CD4-positive, alpha-beta T cell (primary cell): ENCODE measurements around the gene TCF3. TPM values are rescaled to one million over a fixed set of nuclear protein-coding genes. Genes with fewer than 3 reads are reported as not detected.

ENCODE experiments used
- ATAC-seq: fragments of 200-7000 bp; cut with Tn5 transposase; one replicate; pipeline ENCODE4 v1.10.0; 2022; ENCODE audit warnings: mild to moderate bottlenecking; ENCODE audit not compliant: poor library complexity
- CTCF ChIA-PET: fragments of 350-600 bp; sonication (Branson Sonifier 250); formaldehyde crosslinking; loops from one replicate; lab custom pipeline; 2021; ENCODE audit warnings: antibody characterized with exemption, inconsistent platforms; lab: Charles Lee
- POLR2A ChIA-PET: fragments of 350-600 bp; sonication (Branson Sonifier 250); formaldehyde crosslinking; loops from one replicate; lab custom pipeline; 2021; ENCODE audit warnings: antibody characterized with exemption, inconsistent platforms; lab: Charles Lee
- DNase-seq, 14 experiments: peaks; one replicate each; pipeline ENCODE4 v3.0.0-alpha.2; 2013 to 2020; ENCODE audit warnings: mixed read lengths in 2 of 14
- H3K27ac ChIP-seq, 2 donors: one replicate each; pipeline versions ENCODE4 v1.5.1 to v1.7.0; 2013; ENCODE audit warnings: low read length in 2 of 2, low read depth in 1 of 2, mild to moderate bottlenecking in 1 of 2
- H3K27me3 ChIP-seq, 2 experiments: 1 replicate in 1 of 2; 2 replicates in 1 of 2; pipeline versions ENCODE4 v1.6.1 to v1.7.0; 2013; ENCODE audit warnings: low read length in 2 of 2, control low read depth in 1 of 2, mild to moderate bottlenecking in 1 of 2, moderate library complexity in 1 of 2; ENCODE audit not compliant: insufficient read depth in 2 of 2, control insufficient read depth in 1 of 2
- H3K36me3 ChIP-seq: one replicate; pipeline ENCODE4 v1.6.1; 2013; ENCODE audit warnings: low read length, control low read depth; ENCODE audit not compliant: insufficient read depth
- H3K4me1 ChIP-seq: one replicate; pipeline ENCODE4 v1.6.1; 2013; ENCODE audit warnings: low read length, control low read depth; ENCODE audit not compliant: insufficient read depth
- H3K4me3 ChIP-seq: one replicate; pipeline ENCODE4 v1.5.1; 2013; ENCODE audit warnings: mild to moderate bottlenecking, low read length, moderate library complexity
- H3K9me3 ChIP-seq, 2 experiments: 1 replicate in 1 of 2; 2 replicates in 1 of 2; pipeline versions ENCODE4 v1.6.1 to v1.7.0; 2013; ENCODE audit warnings: low read length in 2 of 2, mild to moderate bottlenecking in 2 of 2, control low read depth in 1 of 2, moderate library complexity in 1 of 2; ENCODE audit not compliant: control insufficient read depth in 1 of 2, insufficient read depth in 1 of 2
- H3K27ac Mint-ChIP-seq: one replicate; pipeline ENCODE4 v1.8.0; 2020; ENCODE audit warnings: mixed read lengths
- H3K27me3 Mint-ChIP-seq: one replicate; pipeline ENCODE4 v1.8.0; 2021; ENCODE audit warnings: mixed read lengths
- H3K36me3 Mint-ChIP-seq: one replicate; pipeline ENCODE4 v1.8.0; 2021; ENCODE audit warnings: low read depth, mixed read lengths
- H3K4me1 Mint-ChIP-seq: one replicate; pipeline ENCODE4 v1.8.0; 2021; ENCODE audit warnings: low read depth, mixed read lengths
- H3K4me3 Mint-ChIP-seq: one replicate; pipeline ENCODE4 v1.8.0; 2020; ENCODE audit warnings: mild to moderate bottlenecking, mixed read lengths
- H3K9me3 Mint-ChIP-seq: one replicate; pipeline ENCODE4 v1.8.0; 2020; ENCODE audit warnings: mixed read lengths
- CTCF ChIP-seq: fragments of 200-600 bp; IDR thresholded peaks from one replicate; pipeline ENCODE4 v1.8.0; 2022; ENCODE audit warnings: antibody characterized with exemption, mild to moderate bottlenecking
- intact Hi-C, 2 experiments: fragments of 100-400 bp; cut with DNase I in 1 of 2; cut with micrococcal nuclease in 1 of 2; formaldehyde crosslinking; loops; one replicate each; pipeline versions ENCODE4 v1.15.1 to v1.9.0; 2023 to 2025; cut with DNase I, micrococcal nuclease
- total RNA-seq, 174 experiments: library from RNA in 2 of 174; stranded (reverse) in 2 of 174; gene quantifications; one replicate each; pipeline ENCODE4 v1.2.3 and lab custom pipeline; 2021 to 2026

TCF3 gene
- total RNA-seq, 2 experiments from 2014 or later, result 51.2 to 52.2 TPM

DNA sequence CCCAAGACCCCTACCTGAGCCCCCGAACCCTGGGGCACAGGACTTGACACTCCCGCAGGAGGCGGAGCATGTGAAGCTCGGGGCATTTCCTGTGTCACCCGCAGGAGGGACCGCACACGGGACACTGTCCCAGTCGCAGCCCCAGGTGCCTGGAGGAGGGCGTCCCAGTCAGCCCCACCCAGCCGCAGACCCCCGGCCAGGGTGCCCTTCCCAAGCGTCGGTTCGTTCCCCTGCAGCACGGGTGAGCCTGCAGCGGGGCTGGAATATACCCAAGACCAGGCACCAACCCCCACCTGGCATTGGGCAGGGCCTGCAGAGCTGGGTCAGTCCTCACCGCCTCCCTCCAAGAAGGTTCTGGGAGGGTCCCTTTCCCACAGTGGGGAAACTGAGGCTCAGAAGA, 21.6 kb downstream of the TCF3 start:
- Mint-ChIP-seq H3K36me3 (peaks cover 13% of the 10 kb centered on the region), H3K27me3 (no peaks in the 10 kb centered on the region), H3K4me3 (no peak overlapping the region), H3K4me1 (no peaks in the 10 kb centered on the region), H3K9me3 (no peaks in the 10 kb centered on the region), H3K27ac (no peak overlapping the region)
- H3K4me1 ChIP-seq, result no peaks in the 10 kb centered on the region
- no peak for ATAC-seq
- no peaks in the 10 kb centered on the region for H3K27me3 ChIP-seq
- H3K9me3 ChIP-seq, result peaks cover 0 to 9% of the 10 kb centered on the region in 2 experiments
- DNase-seq, result no peak
- no peak for TF ChIP-seq CTCF
- H3K36me3 ChIP-seq, result peaks cover 16% of the 10 kb centered on the region
- ChIA-PET CTCF (no interaction called here), POLR2A (no interaction called here)
- no peak overlapping the region for H3K4me3 ChIP-seq
- intact Hi-C loops, result no loop called here
- no peak overlapping the region for H3K27ac ChIP-seq

GRCh38 chr19:1630012-1630411, 22.4 kb downstream of the TCF3 start:
- Mint-ChIP-seq H3K27ac (no peak overlapping the region), H3K9me3 (no peaks in the 10 kb centered on the region), H3K4me1 (no peaks in the 10 kb centered on the region), H3K27me3 (no peaks in the 10 kb centered on the region), H3K4me3 (no peak overlapping the region), H3K36me3 (peaks cover 9% of the 10 kb centered on the region)
- intact Hi-C loops, result no loop called here
- H3K27ac ChIP-seq, result no peak overlapping the region
- CTCF ChIA-PET, result no interaction called here
- H3K9me3 ChIP-seq, result peaks cover 0 to 5% of the 10 kb centered on the region in 2 experiments
- H3K4me3 ChIP-seq, result no peak overlapping the region
- ATAC-seq (no peak), DNase-seq (no peak)
- POLR2A ChIA-PET, result no interaction called here
- no peaks in the 10 kb centered on the region for H3K4me1 ChIP-seq
- no peaks in the 10 kb centered on the region for H3K27me3 ChIP-seq
- TF ChIP-seq CTCF, result no peak
- peaks cover 17% of the 10 kb centered on the region for H3K36me3 ChIP-seq

DNA sequence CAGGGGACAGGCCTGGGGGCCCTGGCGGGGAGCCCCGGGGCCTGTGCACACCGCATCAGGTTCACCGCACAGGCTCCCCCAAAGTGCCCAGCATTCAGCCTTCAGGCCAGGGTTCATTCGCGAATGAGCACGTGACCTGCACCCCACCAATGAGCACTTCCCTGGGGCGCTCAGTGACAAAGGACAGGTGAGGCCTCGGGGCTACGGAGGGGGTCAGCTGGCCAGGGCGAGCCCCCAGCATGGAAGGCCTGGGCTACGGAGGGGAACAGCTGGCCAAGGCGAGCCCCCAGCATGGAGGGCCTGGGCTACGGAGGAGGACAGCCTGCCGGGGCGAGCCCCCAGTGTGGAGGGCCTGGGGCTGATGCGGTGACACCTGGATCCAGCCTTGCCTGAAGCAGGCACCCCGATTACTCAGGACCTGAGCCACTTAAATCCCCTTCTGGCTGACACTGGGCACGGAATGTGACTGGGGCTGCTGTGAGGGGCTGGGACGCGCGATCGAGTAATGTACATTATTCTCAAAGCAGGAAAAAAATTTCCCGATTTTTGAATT, 23.1 kb downstream of the TCF3 start:
- POLR2A ChIA-PET, result no interaction called here
- no peaks in the 10 kb centered on the region for H3K27me3 Mint-ChIP-seq

More for the DNA sequence above, 23.1 kb downstream of the TCF3 start:
- Histone ChIP-seq H3K9me3 (peaks cover 0 to 3% of the 10 kb centered on the region in 2 experiments), H3K36me3 (peaks cover 13% of the 10 kb centered on the region), H3K27me3 (no peaks in the 10 kb centered on the region), H3K4me1 (no peaks in the 10 kb centered on the region), H3K4me3 (no peak overlapping the region), H3K27ac (no peak overlapping the region)
- ATAC-seq (no peak), DNase-seq (no peak)
- no peak overlapping the region for H3K27ac Mint-ChIP-seq
- no peaks in the 10 kb centered on the region for H3K9me3 Mint-ChIP-seq
- CTCF ChIA-PET, result no interaction called here
- peaks cover 5% of the 10 kb centered on the region for H3K4me1 Mint-ChIP-seq
- H3K36me3 Mint-ChIP-seq, result peaks cover 13% of the 10 kb centered on the region
- intact Hi-C loops, result no loop called here
- no peak overlapping the region for H3K4me3 Mint-ChIP-seq
- TF ChIP-seq CTCF, result no peak
